PC-3 (cell line): ENCODE results near the gene UBAP2. TPM values are rescaled to one million over a fixed set of nuclear protein-coding genes. Genes with fewer than 3 reads are reported as not detected.

Source experiments
- ATAC-seq: fragments of 200-7000 bp; cut with Tn5 transposase; 2 replicates; pipeline ENCODE4 v1.9.1; 2020; ENCODE audit warnings: mild to moderate bottlenecking, moderate library complexity
- BruUV-seq: library from RNA; stranded (reverse); fragments of 400-500 nt; replicated peaks from 2 replicates; lab custom pipeline; 2021; lab: Mats Ljungman, UMichigan
- CTCF ChIA-PET: fragments of 300-600 bp; sonication (Branson Sonifier 250); formaldehyde crosslinking; loops from one replicate; lab custom pipeline; 2022; ENCODE audit warnings: antibody characterized with exemption; lab: Charles Lee
- POLR2A ChIA-PET: fragments of 300-600 bp; sonication (Branson Sonifier 250); formaldehyde crosslinking; loops from one replicate; lab custom pipeline; 2022; ENCODE audit warnings: antibody characterized with exemption; ENCODE audit not compliant: unreplicated experiment; lab: Charles Lee
- DNase-seq: peaks from one replicate; pipeline ENCODE4 v3.0.0-alpha.2; 2015
- H2AFZ ChIP-seq: fragments of 300-600 bp; sonication (generic); 2 replicates; pipeline ENCODE4 v1.6.0; 2016; ENCODE audit warnings: antibody characterized with exemption, low read length
- H3F3A ChIP-seq: fragments of 300-600 bp; sonication (generic); one replicate; pipeline ENCODE4 v1.6.0; 2017; ENCODE audit warnings: antibody characterized with exemption, low read length, control low read depth, mild to moderate bottlenecking; ENCODE audit not compliant: unreplicated experiment
- H3K27ac ChIP-seq: fragments of 300-600 bp; sonication (generic); 2 replicates; pipeline ENCODE4 v1.5.1; 2016; ENCODE audit warnings: mild to moderate bottlenecking, low read length
- H3K27me3 ChIP-seq: fragments of 300-600 bp; sonication (generic); 2 replicates; pipeline ENCODE4 v1.6.1; 2016; ENCODE audit warnings: low read length, mixed read lengths
- H3K36me3 ChIP-seq: fragments of 300-600 bp; sonication (generic); 2 replicates; pipeline ENCODE4 v1.6.1; 2016; ENCODE audit warnings: low read depth, mixed run types, low read length, mixed read lengths
- H3K4me1 ChIP-seq: fragments of 300-600 bp; sonication (generic); 2 replicates; pipeline ENCODE4 v1.5.1; 2016; ENCODE audit warnings: low read length; ENCODE audit not compliant: insufficient read depth
- H3K4me2 ChIP-seq: fragments of 300-600 bp; sonication (generic); 2 replicates; pipeline ENCODE4 v1.6.0; 2016; ENCODE audit warnings: low read length
- H3K4me3 ChIP-seq: fragments of 300-600 bp; sonication (generic); 2 replicates; pipeline ENCODE4 v1.5.1; 2016; ENCODE audit warnings: mild to moderate bottlenecking, low read length, mixed read lengths
- H3K79me2 ChIP-seq: fragments of 300-600 bp; sonication (generic); 2 replicates; pipeline ENCODE4 v1.6.1; 2017; ENCODE audit warnings: low read length, mixed read lengths
- H3K9ac ChIP-seq: fragments of 300-600 bp; sonication (generic); 2 replicates; pipeline ENCODE4 v1.6.0; 2016; ENCODE audit warnings: mild to moderate bottlenecking, low read length
- H3K9me2 ChIP-seq: fragments of 300-600 bp; sonication (generic); replicated peaks from 2 replicates; pipeline ENCODE4 v1.6.1; 2016; ENCODE audit warnings: mixed run types, low read length, mixed read lengths
- H3K9me3 ChIP-seq: fragments of 300-600 bp; sonication (generic); 2 replicates; pipeline ENCODE4 v1.6.1; 2016; ENCODE audit warnings: low read length, mixed read lengths
- H4K20me1 ChIP-seq: fragments of 300-600 bp; sonication (generic); 2 replicates; pipeline ENCODE4 v1.6.1; 2016; ENCODE audit warnings: low read length, mixed read lengths
- EZH2 ChIP-seq: fragments of 300-600 bp; sonication (generic); IDR thresholded peaks from one replicate; pipeline ENCODE4 v1.6.1; 2017; ENCODE audit warnings: antibody characterized with exemption, mild to moderate bottlenecking, low read length; ENCODE audit not compliant: unreplicated experiment
- EZH2phosphoT487 ChIP-seq: fragments of 300-600 bp; sonication (generic); IDR thresholded peaks from 2 replicates; pipeline ENCODE4 v1.6.1; 2018; ENCODE audit warnings: mild to moderate bottlenecking, antibody characterized with exemption, low read length, borderline replicate concordance
- intact Hi-C: fragments of 100-400 bp; cut with micrococcal nuclease; formaldehyde crosslinking; loops from 2 replicates; pipeline ENCODE4 v1.9.0; 2023
- total RNA-seq: library from RNA; depleted of rRNA; stranded (reverse); fragments of >200 nt; gene quantifications from 2 replicates; pipeline ENCODE4 v1.2.3, GENCODE V29; 2014
- TF ChIP-seq, protein P1 (sequence below): fragments of 300-600 bp; sonication (generic); conservative IDR thresholded peaks from 2 replicates; pipeline ENCODE4 v1.5.1; 2017; ENCODE audit warnings: antibody characterized with exemption, low read depth, mild to moderate bottlenecking, low read length

The UBAP2 gene
- total RNA-seq, 1 experiment from 2014 or later, result 12.6 TPM

DNA sequence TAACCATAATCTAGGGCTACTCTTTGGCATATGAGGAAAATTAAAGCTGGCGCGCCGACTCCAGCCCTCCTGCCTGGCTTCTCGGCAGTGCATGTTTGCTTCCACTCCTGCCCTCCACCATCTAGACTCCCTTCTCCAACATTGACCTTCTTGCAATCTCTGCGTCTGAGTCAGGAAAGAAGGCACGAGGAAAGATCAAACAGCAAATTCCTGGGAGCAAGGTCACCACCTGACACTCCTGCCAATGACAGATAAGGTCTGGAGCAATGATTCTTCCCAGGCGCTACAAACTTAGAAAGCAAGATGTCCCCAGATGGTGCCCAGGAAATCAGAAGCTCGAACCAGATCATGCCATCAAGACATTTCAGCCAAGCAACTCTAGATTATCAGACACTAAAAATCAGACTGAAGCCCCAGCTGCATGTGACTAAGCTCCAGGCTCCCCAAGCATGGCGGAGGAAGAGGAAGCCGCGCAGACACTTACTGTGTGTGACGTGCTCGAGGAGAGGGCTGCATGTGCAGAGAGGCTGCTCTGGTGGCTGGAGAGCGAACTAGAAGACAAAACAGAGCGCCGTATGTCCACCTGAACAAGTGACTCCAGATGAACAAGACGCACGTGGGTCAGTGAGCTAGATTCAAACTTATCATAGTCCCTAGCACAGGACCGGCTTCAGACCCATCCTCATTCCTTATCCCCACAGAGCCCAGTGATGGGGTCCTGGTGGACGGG lies 116.4 kb downstream of the UBAP2 start:
- H3F3A ChIP-seq, result no peaks in the 10 kb centered on the region
- H3K9me3 ChIP-seq, result no peaks in the 10 kb centered on the region
- no peak overlapping the region for H2AFZ ChIP-seq
- H3K27ac ChIP-seq, result no peak overlapping the region
- CTCF ChIA-PET, result no interaction called here
- POLR2A ChIA-PET, result no interaction called here
- H3K4me3 ChIP-seq, result no peak overlapping the region
- H3K4me2 ChIP-seq, result no peak overlapping the region
- TF ChIP-seq, protein P1, sequence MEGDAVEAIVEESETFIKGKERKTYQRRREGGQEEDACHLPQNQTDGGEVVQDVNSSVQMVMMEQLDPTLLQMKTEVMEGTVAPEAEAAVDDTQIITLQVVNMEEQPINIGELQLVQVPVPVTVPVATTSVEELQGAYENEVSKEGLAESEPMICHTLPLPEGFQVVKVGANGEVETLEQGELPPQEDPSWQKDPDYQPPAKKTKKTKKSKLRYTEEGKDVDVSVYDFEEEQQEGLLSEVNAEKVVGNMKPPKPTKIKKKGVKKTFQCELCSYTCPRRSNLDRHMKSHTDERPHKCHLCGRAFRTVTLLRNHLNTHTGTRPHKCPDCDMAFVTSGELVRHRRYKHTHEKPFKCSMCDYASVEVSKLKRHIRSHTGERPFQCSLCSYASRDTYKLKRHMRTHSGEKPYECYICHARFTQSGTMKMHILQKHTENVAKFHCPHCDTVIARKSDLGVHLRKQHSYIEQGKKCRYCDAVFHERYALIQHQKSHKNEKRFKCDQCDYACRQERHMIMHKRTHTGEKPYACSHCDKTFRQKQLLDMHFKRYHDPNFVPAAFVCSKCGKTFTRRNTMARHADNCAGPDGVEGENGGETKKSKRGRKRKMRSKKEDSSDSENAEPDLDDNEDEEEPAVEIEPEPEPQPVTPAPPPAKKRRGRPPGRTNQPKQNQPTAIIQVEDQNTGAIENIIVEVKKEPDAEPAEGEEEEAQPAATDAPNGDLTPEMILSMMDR, result no peak
- no peak for TF ChIP-seq EZH2
- no peak for ATAC-seq
- no peaks in the 10 kb centered on the region for H3K4me1 ChIP-seq
- intact Hi-C loops, result no loop called here
- no peak for DNase-seq
- H4K20me1 ChIP-seq, result no peaks in the 10 kb centered on the region
- no TSS peak for BruUV-seq
- H3K9me2 ChIP-seq, result no peaks in the 10 kb centered on the region
- no peak overlapping the region for H3K9ac ChIP-seq
- H3K79me2 ChIP-seq, result no peaks in the 10 kb centered on the region
- H3K36me3 ChIP-seq, result peaks cover 18% of the 10 kb centered on the region
- no peaks in the 10 kb centered on the region for H3K27me3 ChIP-seq

DNA sequence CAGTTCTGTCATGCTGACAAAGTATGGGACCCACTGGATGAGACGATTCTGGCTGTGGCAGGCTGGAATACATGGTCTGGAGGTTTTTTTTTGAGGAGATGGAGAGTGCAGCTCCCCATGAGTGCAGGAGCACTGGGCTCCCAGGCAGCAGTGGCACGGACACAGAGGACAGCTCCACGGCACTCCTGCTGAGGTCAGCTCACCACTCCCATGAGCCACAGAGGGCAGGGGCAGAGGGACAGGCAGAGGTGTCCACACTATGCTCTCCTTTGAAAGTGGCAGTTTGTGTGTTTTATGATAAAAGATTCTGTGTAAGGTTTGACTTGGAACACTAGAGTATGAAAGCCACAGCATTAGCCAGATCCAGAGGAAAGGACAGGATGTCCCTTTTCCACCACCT lies 117.4 kb downstream of the UBAP2 start:
- Histone ChIP-seq H3K27ac (no peak overlapping the region), H3K79me2 (no peaks in the 10 kb centered on the region), H3K9ac (no peak overlapping the region), H3K4me1 (no peaks in the 10 kb centered on the region), H3K4me2 (no peak overlapping the region), H3K27me3 (no peaks in the 10 kb centered on the region), H3F3A (no peaks in the 10 kb centered on the region), H2AFZ (no peak overlapping the region), H3K36me3 (peaks cover 26% of the 10 kb centered on the region), H3K4me3 (no peak overlapping the region), H3K9me2 (no peaks in the 10 kb centered on the region), H3K9me3 (no peaks in the 10 kb centered on the region), H4K20me1 (no peaks in the 10 kb centered on the region)
- TF ChIP-seq, protein P1, result no peak
- TF ChIP-seq EZH2 (no peak), EZH2phosphoT487 (no peak)
- ChIA-PET POLR2A (no interaction called here), CTCF (no interaction called here)
- BruUV-seq, result no TSS peak
- no peak for ATAC-seq
- no peak for DNase-seq
- intact Hi-C loops, result no loop called here

GRCh38 chr9:33927694-33928093 lies 121.0 kb downstream of the UBAP2 start:
- DNase-seq (no peak), ATAC-seq (no peak)
- no peaks in the 10 kb centered on the region for H3F3A ChIP-seq
- no peaks in the 10 kb centered on the region for H3K79me2 ChIP-seq
- H3K36me3 ChIP-seq, result peaks cover 23% of the 10 kb centered on the region
- no peaks in the 10 kb centered on the region for H3K4me1 ChIP-seq
- H2AFZ ChIP-seq, result no peak overlapping the region
- no peaks in the 10 kb centered on the region for H4K20me1 ChIP-seq
- no TSS peak for BruUV-seq
- no peak overlapping the region for H3K4me3 ChIP-seq
- ChIA-PET CTCF (no interaction called here), POLR2A (no interaction called here)
- TF ChIP-seq EZH2 (no peak), EZH2phosphoT487 (no peak)
- TF ChIP-seq, protein P1, result no peak
- no peaks in the 10 kb centered on the region for H3K9me3 ChIP-seq
- H3K27me3 ChIP-seq, result no peaks in the 10 kb centered on the region
- H3K9me2 ChIP-seq, result no peaks in the 10 kb centered on the region
- H3K27ac ChIP-seq, result no peak overlapping the region
- intact Hi-C loops, result no loop called here
- H3K4me2 ChIP-seq, result no peak overlapping the region
- no peak overlapping the region for H3K9ac ChIP-seq
